Astrocyte (in vitro differentiated cells and primary cell): Measurements from ENCODE around the gene FFAR2. TPM values are rescaled to one million over a fixed set of nuclear protein-coding genes. Genes with fewer than 3 reads are reported as not detected.

Experiments
- DNase-seq: peaks from one replicate; pipeline ENCODE4 v3.0.0-alpha.2; 2010; ENCODE audit warnings: low read depth
- FAIRE-seq: peaks from 2 replicates; lab custom pipeline; 2011; peaks lifted over from hg19 to GRCh38; lab: Jason Lieb, UNC
- H2AFZ ChIP-seq: 2 replicates; pipeline ENCODE4 v1.6.0; 2012; ENCODE audit warnings: low read depth, low read length, inconsistent platforms
- H3K27ac ChIP-seq: 2 replicates; pipeline ENCODE4 v1.5.1; 2011; ENCODE audit warnings: low read depth, low read length, inconsistent platforms
- H3K27me3 ChIP-seq: 2 replicates; pipeline ENCODE4 v1.6.0; 2011; ENCODE audit warnings: low read length, inconsistent platforms; ENCODE audit not compliant: insufficient read depth
- H3K36me3 ChIP-seq: 2 replicates; pipeline ENCODE4 v1.5.1; 2011; ENCODE audit warnings: low read length, inconsistent platforms; ENCODE audit not compliant: insufficient read depth
- H3K4me1 ChIP-seq: 2 replicates; pipeline ENCODE4 v1.5.1; 2011; ENCODE audit warnings: low read length, inconsistent platforms; ENCODE audit not compliant: insufficient read depth
- H3K4me2 ChIP-seq: 2 replicates; pipeline ENCODE4 v1.6.0; 2012; ENCODE audit warnings: low read length, inconsistent platforms
- H3K4me3 ChIP-seq: 2 replicates; pipeline ENCODE4 v1.5.1; 2011; ENCODE audit warnings: low read depth, mild to moderate bottlenecking, low read length, inconsistent platforms; ENCODE audit not compliant: insufficient read depth
- H3K79me2 ChIP-seq: 2 replicates; pipeline ENCODE4 v1.6.0; 2012; ENCODE audit warnings: mild to moderate bottlenecking, low read length, inconsistent platforms; ENCODE audit not compliant: insufficient read depth
- H3K9ac ChIP-seq: 2 replicates; pipeline ENCODE4 v1.6.0; 2012; ENCODE audit warnings: mild to moderate bottlenecking, low read length, inconsistent platforms
- H3K9me3 ChIP-seq: 2 replicates; pipeline ENCODE4 v1.5.1; 2012; ENCODE audit warnings: low read depth, mild to moderate bottlenecking, low read length, inconsistent platforms; ENCODE audit not compliant: insufficient read depth
- H4K20me1 ChIP-seq: 2 replicates; pipeline ENCODE4 v1.6.0; 2012; ENCODE audit warnings: low read length, inconsistent platforms; ENCODE audit not compliant: insufficient read depth
- H3K27ac Mint-ChIP-seq: one replicate; pipeline ENCODE4 v1.8.0; 2021; ENCODE audit warnings: mild to moderate bottlenecking, mixed read lengths; ENCODE audit not compliant: unreplicated experiment
- H3K27me3 Mint-ChIP-seq: one replicate; pipeline ENCODE4 v1.8.0; 2021; ENCODE audit warnings: low read depth, mixed read lengths; ENCODE audit not compliant: unreplicated experiment
- H3K36me3 Mint-ChIP-seq: one replicate; pipeline ENCODE4 v1.8.0; 2021; ENCODE audit warnings: low read depth, mixed read lengths; ENCODE audit not compliant: unreplicated experiment
- H3K4me1 Mint-ChIP-seq: one replicate; pipeline ENCODE4 v1.8.0; 2021; ENCODE audit warnings: low read depth, mixed read lengths; ENCODE audit not compliant: unreplicated experiment
- H3K4me3 Mint-ChIP-seq: one replicate; pipeline ENCODE4 v1.8.0; 2021; ENCODE audit warnings: mild to moderate bottlenecking, moderate library complexity, mixed read lengths; ENCODE audit not compliant: unreplicated experiment
- H3K9me3 Mint-ChIP-seq: one replicate; pipeline ENCODE4 v1.8.0; 2021; ENCODE audit warnings: mild to moderate bottlenecking, mixed read lengths; ENCODE audit not compliant: unreplicated experiment
- EZH2 ChIP-seq: IDR thresholded peaks from 2 replicates; pipeline ENCODE4 v1.6.1; 2012; ENCODE audit warnings: mild to moderate bottlenecking, low read length, inconsistent platforms; ENCODE audit not compliant: insufficient read depth
- total RNA-seq: library from RNA; stranded (reverse); gene quantifications from 2 replicates; pipeline ENCODE4 v1.2.1, GENCODE V29; 2021
- TF ChIP-seq, protein P1 (sequence below): IDR thresholded peaks from 2 replicates; pipeline ENCODE4 v1.5.1; 2011; ENCODE audit warnings: low read depth, mild to moderate bottlenecking, inconsistent platforms, low read length, moderate library complexity; ENCODE audit not compliant: insufficient read depth

The FFAR2 gene
- total RNA-seq, 1 donor from 2014 or later = not detected

GRCh38 chr19:35498220-35498619 is 50.2 kb downstream of the FFAR2 start:
- no peak for DNase-seq
- H3K27ac ChIP-seq = no peak overlapping the region
- peaks cover 15% of the 10 kb centered on the region for H3K36me3 Mint-ChIP-seq
- H2AFZ ChIP-seq = no peak overlapping the region
- H3K4me2 ChIP-seq = no peak overlapping the region
- no peaks in the 10 kb centered on the region for H3K79me2 ChIP-seq
- no peaks in the 10 kb centered on the region for H3K36me3 ChIP-seq
- H3K4me3 Mint-ChIP-seq = no peak overlapping the region
- H3K27me3 ChIP-seq = no peaks in the 10 kb centered on the region
- no peak overlapping the region for H3K9ac ChIP-seq
- H3K27ac Mint-ChIP-seq = no peak overlapping the region
- no peaks in the 10 kb centered on the region for H4K20me1 ChIP-seq
- no peaks in the 10 kb centered on the region for H3K9me3 ChIP-seq
- FAIRE-seq = no peak
- no peak overlapping the region for H3K4me3 ChIP-seq
- TF ChIP-seq, protein P1, sequence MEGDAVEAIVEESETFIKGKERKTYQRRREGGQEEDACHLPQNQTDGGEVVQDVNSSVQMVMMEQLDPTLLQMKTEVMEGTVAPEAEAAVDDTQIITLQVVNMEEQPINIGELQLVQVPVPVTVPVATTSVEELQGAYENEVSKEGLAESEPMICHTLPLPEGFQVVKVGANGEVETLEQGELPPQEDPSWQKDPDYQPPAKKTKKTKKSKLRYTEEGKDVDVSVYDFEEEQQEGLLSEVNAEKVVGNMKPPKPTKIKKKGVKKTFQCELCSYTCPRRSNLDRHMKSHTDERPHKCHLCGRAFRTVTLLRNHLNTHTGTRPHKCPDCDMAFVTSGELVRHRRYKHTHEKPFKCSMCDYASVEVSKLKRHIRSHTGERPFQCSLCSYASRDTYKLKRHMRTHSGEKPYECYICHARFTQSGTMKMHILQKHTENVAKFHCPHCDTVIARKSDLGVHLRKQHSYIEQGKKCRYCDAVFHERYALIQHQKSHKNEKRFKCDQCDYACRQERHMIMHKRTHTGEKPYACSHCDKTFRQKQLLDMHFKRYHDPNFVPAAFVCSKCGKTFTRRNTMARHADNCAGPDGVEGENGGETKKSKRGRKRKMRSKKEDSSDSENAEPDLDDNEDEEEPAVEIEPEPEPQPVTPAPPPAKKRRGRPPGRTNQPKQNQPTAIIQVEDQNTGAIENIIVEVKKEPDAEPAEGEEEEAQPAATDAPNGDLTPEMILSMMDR = no peak
- no peak for TF ChIP-seq EZH2
- H3K4me1 Mint-ChIP-seq = peaks cover 4% of the 10 kb centered on the region
- H3K27me3 Mint-ChIP-seq = peaks cover 16% of the 10 kb centered on the region
- H3K9me3 Mint-ChIP-seq = no peaks in the 10 kb centered on the region
- no peaks in the 10 kb centered on the region for H3K4me1 ChIP-seq

- H3K27ac Mint-ChIP-seq = no peak overlapping the region
Observed at GRCh38 chr19:35498984-35499527, 51.0 kb downstream of the FFAR2 start.

GRCh38 chr19:35500611-35501010 is 52.6 kb downstream of the FFAR2 start:
- DNase-seq = no peak
- peaks cover 18% of the 10 kb centered on the region for H3K36me3 Mint-ChIP-seq
- Histone ChIP-seq H4K20me1 (no peaks in the 10 kb centered on the region), H3K9me3 (no peaks in the 10 kb centered on the region), H3K79me2 (no peaks in the 10 kb centered on the region), H3K27me3 (peaks cover 3% of the 10 kb centered on the region), H3K9ac (no peak overlapping the region), H3K4me3 (no peak overlapping the region), H3K4me2 (no peak overlapping the region), H3K4me1 (no peaks in the 10 kb centered on the region), H2AFZ (no peak overlapping the region), H3K36me3 (no peaks in the 10 kb centered on the region), H3K27ac (no peak overlapping the region)
- H3K27me3 Mint-ChIP-seq = peaks cover 5% of the 10 kb centered on the region
- no peaks in the 10 kb centered on the region for H3K9me3 Mint-ChIP-seq
- peak overlapping the region; percentile 58 for H3K27ac Mint-ChIP-seq
- no peak overlapping the region for H3K4me3 Mint-ChIP-seq
- H3K4me1 Mint-ChIP-seq = peaks cover 4% of the 10 kb centered on the region
- FAIRE-seq = no peak
- no peak for TF ChIP-seq EZH2
- TF ChIP-seq, protein P1 = no peak

More at GRCh38 chr19:35498984-35499527, 51.0 kb downstream of the FFAR2 start:
- peaks cover 8% of the 10 kb centered on the region for H3K27me3 Mint-ChIP-seq
- no peaks in the 10 kb centered on the region for H3K9me3 Mint-ChIP-seq
- H3K36me3 ChIP-seq = no peaks in the 10 kb centered on the region
- H3K4me3 ChIP-seq = no peak overlapping the region
- TF ChIP-seq EZH2 = no peak
- TF ChIP-seq, protein P1 = no peak
- H4K20me1 ChIP-seq = no peaks in the 10 kb centered on the region
- DNase-seq (no peak), FAIRE-seq (no peak)
- H3K9me3 ChIP-seq = no peaks in the 10 kb centered on the region
- peaks cover 4% of the 10 kb centered on the region for H3K4me1 Mint-ChIP-seq
- H3K36me3 Mint-ChIP-seq = peaks cover 15% of the 10 kb centered on the region
- no peak overlapping the region for H3K27ac ChIP-seq
- no peaks in the 10 kb centered on the region for H3K4me1 ChIP-seq
- H3K79me2 ChIP-seq = no peaks in the 10 kb centered on the region
- no peak overlapping the region for H2AFZ ChIP-seq
- no peak overlapping the region for H3K4me2 ChIP-seq
- H3K9ac ChIP-seq = no peak overlapping the region
- no peaks in the 10 kb centered on the region for H3K27me3 ChIP-seq
- no peak overlapping the region for H3K4me3 Mint-ChIP-seq
